NCI-H128 (cell line): ENCODE measurements around the gene EGFL6.

Experiments used
- DNase-seq: peaks from one replicate; lab custom pipeline; 2025; ENCODE audit not compliant: unreplicated experiment; lab: John Stamatoyannopoulos, UW

The EGFL6 gene, protein sequence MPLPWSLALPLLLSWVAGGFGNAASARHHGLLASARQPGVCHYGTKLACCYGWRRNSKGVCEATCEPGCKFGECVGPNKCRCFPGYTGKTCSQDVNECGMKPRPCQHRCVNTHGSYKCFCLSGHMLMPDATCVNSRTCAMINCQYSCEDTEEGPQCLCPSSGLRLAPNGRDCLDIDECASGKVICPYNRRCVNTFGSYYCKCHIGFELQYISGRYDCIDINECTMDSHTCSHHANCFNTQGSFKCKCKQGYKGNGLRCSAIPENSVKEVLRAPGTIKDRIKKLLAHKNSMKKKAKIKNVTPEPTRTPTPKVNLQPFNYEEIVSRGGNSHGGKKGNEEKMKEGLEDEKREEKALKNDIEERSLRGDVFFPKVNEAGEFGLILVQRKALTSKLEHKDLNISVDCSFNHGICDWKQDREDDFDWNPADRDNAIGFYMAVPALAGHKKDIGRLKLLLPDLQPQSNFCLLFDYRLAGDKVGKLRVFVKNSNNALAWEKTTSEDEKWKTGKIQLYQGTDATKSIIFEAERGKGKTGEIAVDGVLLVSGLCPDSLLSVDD

DNA sequence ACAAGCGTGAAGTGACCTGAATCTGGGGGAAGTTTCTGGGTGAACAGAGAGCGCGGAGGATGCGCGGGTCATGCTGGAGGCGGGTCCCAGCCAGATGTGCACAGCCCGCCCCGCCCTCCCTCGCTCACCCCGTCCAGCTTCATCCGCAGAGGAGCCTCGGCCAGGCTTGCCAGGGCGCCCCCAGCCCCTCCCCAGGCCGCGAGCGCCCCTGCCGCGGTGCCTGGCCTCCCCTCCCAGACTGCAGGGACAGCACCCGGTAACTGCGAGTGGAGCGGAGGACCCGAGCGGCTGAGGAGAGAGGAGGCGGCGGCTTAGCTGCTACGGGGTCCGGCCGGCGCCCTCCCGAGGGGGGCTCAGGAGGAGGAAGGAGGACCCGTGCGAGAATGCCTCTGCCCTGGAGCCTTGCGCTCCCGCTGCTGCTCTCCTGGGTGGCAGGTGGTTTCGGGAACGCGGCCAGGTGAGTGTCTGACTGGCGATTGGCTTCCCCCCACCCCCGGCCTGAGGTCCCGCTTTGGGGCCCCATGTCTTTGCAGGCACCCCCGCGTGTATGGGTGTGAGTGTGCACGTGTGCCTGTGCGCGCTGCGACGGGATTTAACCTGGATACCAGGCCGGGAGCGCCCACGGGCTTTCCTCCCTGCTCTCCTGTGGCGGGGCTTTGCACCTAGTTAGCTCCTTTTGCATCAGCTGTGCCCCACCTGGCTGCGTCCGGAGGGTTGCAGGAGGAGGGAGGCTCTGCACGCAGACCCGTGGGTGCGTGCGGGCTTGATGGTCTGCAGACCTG lies at the start of gene EGFL6:
Gene EGFL6 (plus strand): TSS at position 123 of the 782 bp plus-strand sequence. CDS start 261 bp downstream, at position 384.
- DNase-seq: no peak

DNA sequence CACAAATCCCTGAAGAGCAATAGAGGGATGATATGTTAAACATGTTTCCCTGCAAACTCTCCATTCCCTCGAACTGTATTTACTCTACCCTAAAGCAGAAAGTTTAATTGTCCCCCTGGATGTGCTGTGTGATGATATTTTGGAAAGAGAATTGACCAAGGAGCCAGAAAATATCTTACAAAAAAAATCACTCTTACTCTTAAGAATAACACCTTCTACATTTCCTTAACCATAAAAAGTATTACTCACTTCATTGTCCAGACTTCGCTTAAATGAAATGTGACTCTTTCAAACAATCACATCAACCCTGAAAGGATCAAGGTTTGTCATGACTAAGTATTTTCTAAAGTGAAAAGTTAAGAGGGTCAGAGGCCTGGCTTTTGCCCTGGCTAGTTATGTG lies 49.0 kb upstream of the EGFL6 start:
- DNase-seq: no peak

DNA sequence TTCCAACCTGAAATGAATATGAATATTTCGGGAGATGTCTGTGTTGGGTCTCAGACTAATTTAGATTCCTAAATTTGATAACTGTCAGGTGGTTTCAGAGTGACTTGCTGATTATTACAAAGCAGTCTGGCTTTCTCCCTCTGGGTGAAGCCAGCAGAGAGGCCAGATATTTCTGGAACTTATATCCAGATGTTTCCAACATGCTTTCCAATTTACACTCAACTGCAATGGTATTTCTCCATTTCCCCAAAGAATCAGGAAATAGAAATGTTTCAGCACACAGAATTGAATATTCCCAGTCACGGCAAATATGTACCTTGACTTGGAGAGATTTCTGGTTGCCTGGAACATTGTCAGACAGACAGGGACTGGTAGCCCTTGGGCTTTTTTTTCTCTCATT lies 48.5 kb upstream of the EGFL6 start:
- no peak for DNase-seq

DNA sequence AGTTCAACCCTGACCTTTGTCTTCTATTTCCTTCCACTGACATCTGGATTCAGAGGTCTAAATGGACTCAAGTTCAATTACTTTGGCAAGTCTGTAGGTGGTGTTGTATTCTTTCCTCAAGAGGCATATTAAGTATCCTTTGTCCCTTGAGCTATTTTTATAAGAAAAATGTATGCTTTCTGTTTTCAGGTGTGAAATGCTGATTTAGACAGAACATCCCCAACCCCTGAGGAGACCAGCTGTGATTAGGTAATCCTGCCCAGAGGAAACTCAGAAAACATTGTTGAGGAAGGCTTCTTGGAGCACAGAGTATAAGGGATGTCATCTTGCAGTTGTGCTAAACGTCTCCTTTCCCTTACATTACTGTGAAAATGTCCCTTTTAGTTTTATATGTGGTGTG lies 46.6 kb upstream of the EGFL6 start:
- no peak for DNase-seq

DNA sequence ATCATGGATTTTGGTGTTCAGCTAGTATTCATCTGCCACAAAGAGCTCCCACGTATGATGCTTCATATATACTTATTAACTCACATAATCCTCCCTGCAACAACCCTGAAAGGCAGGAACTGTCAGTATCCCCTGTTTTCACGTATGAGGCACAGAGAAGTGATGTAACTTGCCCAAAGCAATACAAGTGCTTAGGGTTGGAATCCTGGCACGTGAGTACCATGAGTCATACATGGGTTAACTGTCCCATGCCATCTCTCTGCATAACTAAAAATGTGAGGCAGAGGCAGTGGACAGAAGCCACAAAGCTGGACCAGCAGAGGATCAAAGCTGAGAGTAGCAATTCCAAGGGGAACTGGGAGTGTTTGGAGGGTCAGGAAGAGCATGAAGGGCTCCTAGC lies 35.7 kb upstream of the EGFL6 start:
- no peak for DNase-seq

DNA sequence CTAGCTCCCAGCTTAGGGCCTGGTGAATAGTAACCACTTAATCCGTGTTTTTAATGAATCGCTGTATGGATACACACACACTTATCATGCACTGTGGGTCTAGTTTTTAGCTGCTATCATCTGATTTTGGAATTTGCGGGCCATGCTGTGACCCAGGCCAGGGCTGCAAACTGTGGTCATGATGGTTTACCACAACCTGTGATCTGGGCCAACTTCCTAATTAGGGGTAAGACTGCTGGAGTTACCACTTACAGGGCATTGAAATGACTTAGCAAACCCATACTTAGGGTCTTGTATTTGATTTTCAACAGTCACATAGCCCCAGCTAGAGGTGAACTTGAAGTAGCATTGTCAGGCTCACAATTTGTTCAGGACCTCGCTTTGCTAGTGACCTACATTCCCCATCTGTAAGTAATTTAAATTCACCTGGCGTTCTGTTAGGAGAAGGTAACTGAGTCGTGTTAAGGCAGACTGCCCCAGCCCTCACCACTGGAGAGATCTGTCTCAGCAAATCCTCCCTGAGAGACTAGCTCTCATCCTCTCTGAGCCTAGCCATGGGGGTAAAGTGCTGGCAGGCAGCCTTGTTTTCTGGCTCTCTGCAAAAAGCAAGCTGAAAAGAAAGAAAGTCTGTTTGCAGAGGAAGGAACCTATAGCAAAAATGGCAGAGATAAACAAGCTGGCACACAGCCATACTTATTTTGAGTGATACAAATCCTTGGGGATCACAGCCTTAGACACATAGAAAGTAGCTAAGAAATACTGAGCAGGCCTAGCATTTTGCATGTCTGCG lies 33.8 kb upstream of the EGFL6 start:
- no peak for DNase-seq

DNA sequence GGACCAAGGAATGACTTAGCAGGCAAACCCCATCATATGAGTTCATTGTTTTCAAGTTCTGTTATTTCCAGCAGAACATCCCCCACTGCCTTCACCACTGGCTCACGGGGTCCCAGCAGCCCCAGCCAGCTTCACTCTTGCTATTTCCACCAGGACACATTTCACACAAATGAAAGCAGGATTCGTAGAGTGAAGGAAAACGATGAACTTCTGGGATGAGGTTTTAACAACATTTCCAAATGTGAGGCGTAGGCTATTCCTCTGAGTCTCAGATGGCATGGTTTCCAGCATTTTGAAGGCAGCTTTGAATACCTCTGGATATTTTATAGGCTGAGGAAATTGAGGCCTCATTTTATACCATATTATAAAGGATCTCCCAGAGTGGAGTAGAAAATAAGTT lies 32.9 kb upstream of the EGFL6 start:
- no peak for DNase-seq

DNA sequence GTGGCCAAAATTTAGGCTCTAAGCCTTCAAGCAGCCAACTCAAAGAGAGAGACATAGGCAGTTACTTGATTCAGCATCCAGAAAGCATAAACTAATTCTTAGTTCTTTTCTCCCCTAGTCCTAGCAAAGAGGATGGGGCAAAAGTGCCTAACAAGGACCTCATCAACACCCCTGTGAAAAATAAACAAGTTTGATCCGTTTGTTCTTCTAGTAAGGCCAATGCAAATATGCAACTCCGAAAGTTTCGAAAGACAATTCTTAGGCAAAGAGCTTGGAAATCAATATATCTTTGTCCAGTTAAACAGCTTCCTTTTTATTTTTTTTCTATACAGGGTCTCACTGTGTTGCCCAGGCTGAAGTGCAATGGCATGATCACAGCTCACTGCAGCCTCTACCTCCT lies 31.0 kb upstream of the EGFL6 start:
- DNase-seq: no peak

DNA sequence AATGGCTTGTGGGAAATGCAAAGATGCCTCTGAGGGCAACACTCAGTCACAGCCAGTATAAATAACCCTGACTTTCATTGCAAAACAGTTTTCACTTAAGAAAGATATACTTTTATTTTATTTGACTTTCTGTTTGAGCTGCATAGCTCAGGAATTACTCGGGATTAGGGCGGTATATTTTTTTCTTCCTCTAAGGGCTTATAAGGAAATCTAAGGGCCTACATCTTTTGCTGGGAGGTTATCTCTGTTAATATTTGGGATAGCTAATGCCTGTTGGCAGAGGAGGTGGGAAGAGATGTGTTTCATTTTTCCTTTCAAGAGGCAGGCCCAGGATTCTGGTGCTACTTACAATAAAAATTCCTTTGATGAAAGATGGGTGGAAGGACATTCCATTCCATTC lies 28.8 kb upstream of the EGFL6 start:
- DNase-seq: no peak

DNA sequence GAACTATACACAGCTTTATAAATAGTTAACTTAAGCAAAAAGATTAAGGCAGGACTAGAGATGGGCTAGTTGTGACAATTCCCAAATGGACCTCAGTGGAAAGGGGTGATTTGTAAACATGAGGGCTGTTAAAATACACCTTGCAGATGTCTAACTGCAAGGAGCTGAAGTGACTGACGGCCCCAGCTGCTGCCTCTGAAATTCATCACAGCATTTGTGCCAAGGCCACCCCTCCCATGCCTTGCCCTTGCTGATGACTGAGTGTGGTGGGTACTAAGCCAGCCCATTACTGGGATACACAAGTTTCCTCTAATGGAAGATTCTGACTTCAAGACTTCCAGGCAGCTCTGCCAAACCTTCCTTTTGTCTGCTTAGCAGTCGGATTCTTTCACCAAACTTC lies 23.7 kb upstream of the EGFL6 start:
- no peak for DNase-seq

DNA sequence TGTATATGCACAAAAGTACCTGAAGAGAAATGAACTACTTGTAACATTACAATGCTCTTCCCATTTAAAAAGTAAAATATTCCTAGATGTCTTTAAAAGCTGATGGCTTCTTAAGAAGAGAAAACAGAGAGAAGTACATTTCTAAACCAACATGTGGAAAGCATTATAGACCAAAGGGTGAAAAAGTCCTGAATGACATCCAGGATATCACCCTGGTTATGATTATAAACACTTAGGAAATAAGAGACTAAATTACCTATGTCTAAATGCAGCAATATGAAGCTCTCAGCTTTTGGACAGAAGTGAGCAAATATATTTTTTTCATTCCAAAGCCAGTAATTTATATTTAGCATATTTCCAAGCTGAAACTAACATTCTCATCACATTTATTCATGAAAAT lies 21.7 kb upstream of the EGFL6 start:
- DNase-seq: no peak

DNA sequence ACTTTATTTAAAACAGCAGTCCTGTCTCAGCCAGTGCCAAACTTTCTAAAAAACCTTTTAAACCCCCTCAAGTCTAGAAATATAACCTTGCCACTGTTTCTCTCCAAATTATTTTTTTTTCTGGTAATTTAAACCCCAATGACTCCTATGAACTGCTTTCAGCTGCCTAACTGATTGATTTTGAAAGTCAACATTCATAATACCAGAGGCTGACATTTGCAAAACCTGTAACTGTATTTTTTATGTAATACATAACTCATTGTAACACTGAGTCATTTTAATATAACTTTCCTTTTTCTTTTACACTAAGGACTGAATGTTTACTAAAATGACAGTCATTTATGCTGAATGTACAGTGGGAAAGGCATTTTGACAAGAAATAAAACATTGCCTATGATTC lies 19.1 kb upstream of the EGFL6 start:
- DNase-seq: no peak

DNA sequence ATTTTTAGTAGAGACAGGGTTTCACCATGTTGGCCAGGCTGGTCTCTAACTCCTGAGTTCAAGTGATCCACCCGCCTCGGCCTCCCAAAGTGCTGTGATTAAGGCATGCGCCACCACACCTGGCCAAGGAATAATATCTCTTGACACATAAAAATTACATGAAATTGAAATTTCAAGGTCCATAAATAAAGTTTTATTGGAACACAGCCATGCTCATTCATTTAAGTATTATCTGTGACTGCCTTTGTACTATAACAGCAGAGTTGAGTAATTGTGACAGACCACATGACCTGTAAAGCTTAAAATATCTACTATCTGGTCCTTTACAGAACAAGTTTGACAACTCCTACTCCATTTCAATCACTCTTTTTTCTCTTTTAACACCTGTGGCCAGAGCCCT lies 17.8 kb upstream of the EGFL6 start:
- DNase-seq: no peak

DNA sequence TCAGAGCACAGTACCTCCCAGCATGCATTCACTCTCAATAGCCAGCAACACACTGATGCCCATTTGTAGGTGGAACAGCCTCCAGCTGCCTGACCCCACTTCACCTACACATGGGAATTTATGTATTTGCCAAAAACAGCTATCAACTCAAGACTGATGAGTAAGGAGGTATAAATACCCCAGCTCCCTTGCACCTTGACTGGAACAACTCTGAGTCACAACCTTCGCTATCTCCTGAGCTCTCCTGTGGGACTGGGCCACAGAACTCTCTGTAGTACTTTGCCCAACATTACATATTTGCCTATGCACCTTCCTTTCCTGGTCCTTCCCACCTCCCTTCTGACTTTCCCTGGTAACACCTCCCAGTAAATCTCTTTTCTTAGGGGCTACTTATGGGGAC lies 16.5 kb upstream of the EGFL6 start:
- DNase-seq: no peak

DNA sequence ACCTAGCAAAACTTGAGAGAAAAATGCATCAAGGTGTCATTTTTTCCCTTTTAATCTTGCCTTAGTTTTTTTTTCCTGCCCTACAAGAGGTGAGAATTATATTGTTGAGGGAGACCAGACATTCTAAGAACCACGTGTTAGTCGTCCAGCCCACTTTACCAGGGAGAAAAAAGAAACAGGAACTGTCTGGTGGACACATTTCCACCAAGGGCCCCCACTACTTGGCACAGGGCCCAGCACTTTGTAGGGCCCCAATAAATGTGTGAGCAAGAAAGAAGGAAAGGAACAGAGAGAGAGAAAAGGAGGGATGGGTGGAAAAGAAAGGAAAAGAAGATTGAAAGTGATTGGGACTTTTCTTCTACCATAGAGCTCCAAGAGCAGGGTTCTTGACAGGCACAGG lies 3.9 kb upstream of the EGFL6 start:
- DNase-seq: no peak

DNA sequence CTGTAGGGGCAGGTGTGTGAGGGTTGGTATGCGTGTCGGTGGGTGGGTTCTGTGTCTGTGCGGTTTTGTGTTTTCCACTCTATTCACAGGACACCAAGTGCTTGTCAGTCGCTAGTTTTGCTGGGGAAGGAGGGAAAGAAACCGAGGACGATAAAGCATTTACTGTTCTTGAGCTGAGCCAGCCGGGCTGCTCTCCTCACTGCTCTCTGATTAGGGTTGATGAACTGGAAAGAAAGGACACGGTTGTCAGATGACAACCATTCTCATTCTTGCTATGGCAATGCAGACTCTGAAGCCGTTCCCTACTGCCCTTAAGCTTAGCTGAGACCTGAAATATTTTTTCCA lies 832 bp downstream of the EGFL6 start:
- no peak for DNase-seq

DNA sequence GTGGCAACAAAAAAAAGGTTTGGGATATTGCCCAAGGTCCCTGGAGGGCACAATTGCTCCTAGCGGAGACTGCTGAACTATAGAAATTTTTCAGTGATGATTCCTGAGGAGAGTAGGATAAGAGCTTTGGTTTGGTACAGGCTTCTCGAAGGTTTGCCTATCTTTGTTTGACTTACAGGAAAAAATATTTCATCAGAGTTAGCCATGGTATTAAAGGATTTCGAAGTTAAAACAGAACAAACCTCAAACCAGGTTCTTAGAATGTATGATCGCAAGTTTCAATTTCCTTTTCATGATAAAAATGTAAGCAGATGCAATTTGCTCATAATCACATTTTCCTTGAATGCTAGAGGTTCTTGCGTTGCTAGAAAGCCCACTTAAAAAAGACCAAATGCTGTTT lies 1.7 kb downstream of the EGFL6 start:
- no peak for DNase-seq

DNA sequence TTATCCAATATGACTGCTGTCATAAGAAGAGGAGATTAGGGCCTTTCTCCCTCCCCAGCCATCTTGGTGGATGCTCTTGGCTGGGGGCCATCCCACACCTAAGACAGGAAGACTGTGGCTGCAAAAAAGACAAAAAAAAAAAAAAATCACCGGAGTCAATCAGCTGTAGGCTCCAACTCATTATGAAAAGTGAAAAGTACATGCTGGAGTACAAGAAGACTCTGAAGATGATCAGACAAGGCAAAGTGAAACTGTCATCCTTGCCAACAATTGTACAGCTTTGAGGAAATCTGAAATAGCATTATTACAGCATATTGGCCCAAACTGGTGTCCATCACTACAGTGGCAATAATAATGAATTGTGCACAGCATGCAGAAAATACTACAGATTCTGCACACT lies 5.2 kb downstream of the EGFL6 start:
- no peak for DNase-seq

DNA sequence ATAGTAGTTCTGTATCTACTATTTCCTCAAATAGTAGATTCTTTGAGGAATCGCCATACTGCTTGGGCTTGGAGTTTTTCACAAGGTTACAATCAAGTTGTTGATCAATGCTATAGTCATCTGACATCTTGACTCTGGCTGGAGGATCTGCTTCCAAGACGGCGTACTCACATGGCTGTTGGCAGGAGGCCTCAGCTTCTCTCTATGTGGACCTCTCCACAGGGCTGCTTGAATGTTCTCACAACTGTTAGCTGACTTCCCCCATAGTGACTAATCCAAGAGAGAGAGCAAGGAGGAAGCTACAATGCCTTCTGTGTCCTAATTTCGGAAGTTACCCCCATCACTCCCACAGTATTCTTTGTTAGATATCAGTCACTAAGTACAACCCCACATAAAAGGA lies 10.3 kb downstream of the EGFL6 start:
- no peak for DNase-seq

DNA sequence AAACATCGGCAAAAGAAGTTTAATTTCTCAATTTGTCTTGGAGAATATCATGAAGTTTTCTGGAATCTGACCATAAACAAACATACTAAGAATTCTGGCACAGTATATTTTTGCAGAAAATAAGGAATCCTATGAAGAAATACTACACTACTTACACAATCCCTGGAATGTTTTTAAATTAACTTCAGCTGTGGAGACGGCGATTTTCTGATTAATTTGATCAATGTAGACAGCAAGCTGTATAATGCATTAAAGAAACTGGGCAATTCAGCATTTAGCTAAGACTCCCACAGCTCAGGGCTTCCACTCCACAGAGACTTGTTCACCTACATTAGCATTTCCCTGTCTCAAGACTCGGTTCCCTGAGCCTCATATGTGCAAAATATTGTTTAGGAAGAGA lies 12.2 kb downstream of the EGFL6 start:
- no peak for DNase-seq

DNA sequence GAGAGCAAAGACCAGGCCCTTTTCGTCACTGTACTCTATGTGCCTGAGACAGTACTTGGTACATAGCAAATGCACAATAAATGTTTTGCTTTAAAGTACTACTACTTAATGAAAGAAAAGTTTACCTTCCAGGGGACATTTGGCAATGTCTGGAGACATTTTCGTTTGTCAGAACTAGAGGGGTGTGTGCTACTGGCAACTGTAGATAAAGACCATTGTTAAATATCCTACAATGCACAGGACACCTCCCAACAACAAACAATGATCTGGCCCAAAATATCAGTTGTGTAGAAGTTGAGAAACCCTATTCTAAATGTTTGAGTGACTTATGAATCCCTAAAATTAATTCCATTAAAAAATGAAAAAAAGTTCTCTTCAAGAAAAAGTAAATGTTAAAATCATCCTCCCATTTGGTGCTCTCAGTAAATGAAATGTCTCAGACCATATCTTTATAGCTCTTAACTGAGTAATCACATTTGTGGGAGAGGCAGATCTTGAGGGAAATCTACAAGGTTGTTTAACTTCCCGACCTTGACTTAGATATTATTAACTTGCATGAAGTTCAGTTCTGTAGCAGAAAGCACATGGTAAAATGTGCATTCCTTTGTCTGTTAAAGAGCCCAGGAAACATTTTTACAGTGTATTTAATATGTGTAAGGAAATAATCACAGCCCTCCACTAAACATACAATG lies 18.5 kb downstream of the EGFL6 start:
- no peak for DNase-seq
